HEK293 (cell line): Measurements from ENCODE around the gene TSPAN14.

ENCODE experiments used
- CTCF ChIA-PET: fragments of 350-600 bp; formaldehyde crosslinking; extraction: SDS; loops from one replicate; lab custom pipeline; 2021; ENCODE audit warnings: antibody characterized with exemption; lab: Yijun Ruan, JAX
- POLR2A ChIA-PET: fragments of 300-600 bp; formaldehyde crosslinking; extraction: SDS; loops from one replicate; lab custom pipeline; 2020; ENCODE audit warnings: antibody characterized with exemption, inconsistent platforms; lab: Yijun Ruan, JAX
- H3K27ac ChIP-seq: fragments of 200-500 bp; sonication (Bioruptor generic); 2 replicates; pipeline ENCODE4 v1.5.1; 2014; ENCODE audit warnings: low read depth, low read length, control low read depth, inconsistent platforms; ENCODE audit errors: extremely low read depth
- H3K36me3 ChIP-seq, 2 experiments: fragments of 200-500 bp in 1 of 2; sonication (Bioruptor generic) in 1 of 2; 1 replicate in 1 of 2; 2 replicates in 1 of 2; pipeline ENCODE4 v1.5.1; 2014 to 2017; ENCODE audit warnings: inconsistent platforms in 2 of 2, low read length in 2 of 2; ENCODE audit not compliant: control insufficient read depth in 2 of 2, insufficient read depth in 1 of 2
- H3K4me1 ChIP-seq: fragments of 200-500 bp; sonication (Bioruptor generic); 2 replicates; pipeline ENCODE4 v1.5.1; 2014; ENCODE audit warnings: mild to moderate bottlenecking, low read length, inconsistent platforms; ENCODE audit not compliant: control insufficient read depth, insufficient read depth
- H3K4me3 ChIP-seq: 2 replicates; pipeline ENCODE4 v1.5.1; 2011; ENCODE audit warnings: low read depth, mild to moderate bottlenecking, control low read depth, low read length, moderate library complexity
- H3K9me3 ChIP-seq: fragments of 200-500 bp; sonication (Bioruptor generic); 2 replicates; pipeline ENCODE4 v1.5.1; 2014; ENCODE audit warnings: low read depth, low read length, inconsistent platforms; ENCODE audit not compliant: control insufficient read depth, insufficient read depth
- BCL11A ChIP-seq: fragments of 450-650 bp; formaldehyde crosslinking; IDR thresholded peaks from 2 replicates; pipeline ENCODE4 v1.5.1; 2016; ENCODE audit warnings: low read depth, missing biosample characterization, missing genetic modification characterization
- KLF10 ChIP-seq: fragments of 450-650 bp; IDR thresholded peaks from 2 replicates; pipeline ENCODE4 v1.5.1; 2018; ENCODE audit warnings: missing biosample characterization, mild to moderate bottlenecking, missing genetic modification characterization
- KLF8 ChIP-seq: fragments of 450-650 bp; formaldehyde crosslinking; IDR thresholded peaks from 2 replicates; pipeline ENCODE4 v1.5.1; 2016; ENCODE audit warnings: missing biosample characterization, missing genetic modification characterization
- ZFP37 ChIP-seq: fragments of 450-650 bp; formaldehyde crosslinking; IDR thresholded peaks from 2 replicates; pipeline ENCODE4 v1.5.1; 2016; ENCODE audit warnings: missing biosample characterization, missing genetic modification characterization
- ZNF121 ChIP-seq: fragments of 450-650 bp; formaldehyde crosslinking; IDR thresholded peaks from 2 replicates; pipeline ENCODE4 v1.5.1; 2016; ENCODE audit warnings: missing biosample characterization, missing genetic modification characterization
- ZNF146 ChIP-seq: fragments of 450-650 bp; formaldehyde crosslinking; IDR thresholded peaks from 2 replicates; pipeline ENCODE4 v1.5.1; 2016; ENCODE audit warnings: missing biosample characterization, missing genetic modification characterization
- ZNF341 ChIP-seq: fragments of 450-650 bp; formaldehyde crosslinking; IDR thresholded peaks from 2 replicates; pipeline ENCODE4; 2016; ENCODE audit warnings: low read depth, missing biosample characterization, missing genetic modification characterization
- ZNF394 ChIP-seq: fragments of 450-650 bp; formaldehyde crosslinking; IDR thresholded peaks from 2 replicates; pipeline ENCODE4 v1.5.1; 2016; ENCODE audit warnings: missing biosample characterization, missing genetic modification characterization, mild to moderate bottlenecking, moderate library complexity, borderline replicate concordance
- ZNF416 ChIP-seq: fragments of 450-650 bp; formaldehyde crosslinking; IDR thresholded peaks from 2 replicates; pipeline ENCODE4 v1.5.1; 2016; ENCODE audit warnings: missing biosample characterization, missing genetic modification characterization
- TF ChIP-seq, protein P1 (sequence below): fragments of 450-650 bp; formaldehyde crosslinking; IDR thresholded peaks from 2 replicates; pipeline ENCODE4 v1.5.1; 2016; ENCODE audit warnings: missing biosample characterization, missing genetic modification characterization
- TF ChIP-seq, protein P2 (sequence below): fragments of 450-650 bp; formaldehyde crosslinking; IDR thresholded peaks from 2 replicates; pipeline ENCODE4 v1.5.1; 2016; ENCODE audit warnings: missing biosample characterization, missing genetic modification characterization
- TF ChIP-seq, protein P3 (sequence below): IDR thresholded peaks from 2 replicates; pipeline ENCODE4 v1.6.1; 2011; ENCODE audit warnings: mild to moderate bottlenecking, low read depth, low read length, borderline replicate concordance
- TF ChIP-seq, protein P4 (sequence below): fragments of 450-650 bp; formaldehyde crosslinking; IDR thresholded peaks from 2 replicates; pipeline ENCODE4 v1.5.1; 2016; ENCODE audit warnings: missing biosample characterization, missing genetic modification characterization, borderline replicate concordance

The TSPAN14 gene

DNA sequence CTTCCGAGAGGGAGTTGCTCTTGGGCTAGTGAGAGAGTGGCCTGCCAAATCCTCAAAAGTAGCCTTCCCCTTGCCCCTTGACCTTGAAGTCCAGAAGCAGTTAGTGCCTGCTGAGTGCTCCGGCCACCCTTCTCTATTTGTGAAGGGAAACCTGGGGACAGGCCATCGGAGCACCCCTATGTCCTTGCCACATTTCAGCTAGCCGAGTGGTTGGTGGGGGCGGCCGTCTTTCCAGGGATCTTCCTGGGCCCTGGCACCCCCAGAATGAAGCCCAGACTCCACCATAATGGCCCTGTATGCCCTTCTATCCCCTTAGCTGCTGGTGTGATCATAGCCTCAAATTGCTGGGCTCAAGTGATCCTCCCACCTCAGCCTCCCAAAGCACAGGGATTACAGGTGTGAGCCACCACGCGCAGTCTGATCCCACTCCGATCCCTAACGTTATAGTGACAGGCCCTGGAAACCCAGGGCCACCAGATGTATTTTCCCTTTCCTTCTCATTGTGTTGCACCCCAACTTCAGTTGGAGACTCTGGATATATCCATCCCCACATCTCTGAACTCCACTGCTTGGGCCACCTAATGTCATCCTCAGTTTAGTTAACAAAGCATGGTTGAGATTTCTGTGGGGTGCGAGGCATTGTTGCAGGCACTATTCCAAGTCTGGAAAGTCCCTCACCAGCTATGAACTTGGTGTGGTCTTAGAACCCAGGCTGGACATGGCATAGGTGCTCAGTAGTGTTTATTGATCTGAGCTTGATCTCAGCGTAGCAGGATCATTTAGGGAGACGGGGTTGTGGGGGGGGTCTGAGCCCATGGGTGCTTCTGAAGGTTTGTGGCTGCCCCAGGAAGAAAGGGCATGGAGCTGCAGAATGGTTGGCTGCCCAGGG, 1.6 kb downstream of the TSPAN14 start:
- ChIA-PET CTCF (interaction anchor here (0.5 to 2.1 kb wide), 5 partner anchors 49 to 1465 kb away, joined by 3 to 20 read pairs (median 4); no protein-coding TSS in a partner anchor), POLR2A (no interaction called here)
- H3K9me3 ChIP-seq = no peaks in the 10 kb centered on the region
- TF ChIP-seq KLF10 (tag by site-specific recombination) (no peak), ZNF416 (tag by site-specific recombination) (no peak)
- TF ChIP-seq, protein P1, sequence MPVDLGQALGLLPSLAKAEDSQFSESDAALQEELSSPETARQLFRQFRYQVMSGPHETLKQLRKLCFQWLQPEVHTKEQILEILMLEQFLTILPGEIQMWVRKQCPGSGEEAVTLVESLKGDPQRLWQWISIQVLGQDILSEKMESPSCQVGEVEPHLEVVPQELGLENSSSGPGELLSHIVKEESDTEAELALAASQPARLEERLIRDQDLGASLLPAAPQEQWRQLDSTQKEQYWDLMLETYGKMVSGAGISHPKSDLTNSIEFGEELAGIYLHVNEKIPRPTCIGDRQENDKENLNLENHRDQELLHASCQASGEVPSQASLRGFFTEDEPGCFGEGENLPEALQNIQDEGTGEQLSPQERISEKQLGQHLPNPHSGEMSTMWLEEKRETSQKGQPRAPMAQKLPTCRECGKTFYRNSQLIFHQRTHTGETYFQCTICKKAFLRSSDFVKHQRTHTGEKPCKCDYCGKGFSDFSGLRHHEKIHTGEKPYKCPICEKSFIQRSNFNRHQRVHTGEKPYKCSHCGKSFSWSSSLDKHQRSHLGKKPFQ (tag by site-specific recombination) = peak; percentile 66; the same call in 1 of the 2 replicates
- TF ChIP-seq, protein P2, sequence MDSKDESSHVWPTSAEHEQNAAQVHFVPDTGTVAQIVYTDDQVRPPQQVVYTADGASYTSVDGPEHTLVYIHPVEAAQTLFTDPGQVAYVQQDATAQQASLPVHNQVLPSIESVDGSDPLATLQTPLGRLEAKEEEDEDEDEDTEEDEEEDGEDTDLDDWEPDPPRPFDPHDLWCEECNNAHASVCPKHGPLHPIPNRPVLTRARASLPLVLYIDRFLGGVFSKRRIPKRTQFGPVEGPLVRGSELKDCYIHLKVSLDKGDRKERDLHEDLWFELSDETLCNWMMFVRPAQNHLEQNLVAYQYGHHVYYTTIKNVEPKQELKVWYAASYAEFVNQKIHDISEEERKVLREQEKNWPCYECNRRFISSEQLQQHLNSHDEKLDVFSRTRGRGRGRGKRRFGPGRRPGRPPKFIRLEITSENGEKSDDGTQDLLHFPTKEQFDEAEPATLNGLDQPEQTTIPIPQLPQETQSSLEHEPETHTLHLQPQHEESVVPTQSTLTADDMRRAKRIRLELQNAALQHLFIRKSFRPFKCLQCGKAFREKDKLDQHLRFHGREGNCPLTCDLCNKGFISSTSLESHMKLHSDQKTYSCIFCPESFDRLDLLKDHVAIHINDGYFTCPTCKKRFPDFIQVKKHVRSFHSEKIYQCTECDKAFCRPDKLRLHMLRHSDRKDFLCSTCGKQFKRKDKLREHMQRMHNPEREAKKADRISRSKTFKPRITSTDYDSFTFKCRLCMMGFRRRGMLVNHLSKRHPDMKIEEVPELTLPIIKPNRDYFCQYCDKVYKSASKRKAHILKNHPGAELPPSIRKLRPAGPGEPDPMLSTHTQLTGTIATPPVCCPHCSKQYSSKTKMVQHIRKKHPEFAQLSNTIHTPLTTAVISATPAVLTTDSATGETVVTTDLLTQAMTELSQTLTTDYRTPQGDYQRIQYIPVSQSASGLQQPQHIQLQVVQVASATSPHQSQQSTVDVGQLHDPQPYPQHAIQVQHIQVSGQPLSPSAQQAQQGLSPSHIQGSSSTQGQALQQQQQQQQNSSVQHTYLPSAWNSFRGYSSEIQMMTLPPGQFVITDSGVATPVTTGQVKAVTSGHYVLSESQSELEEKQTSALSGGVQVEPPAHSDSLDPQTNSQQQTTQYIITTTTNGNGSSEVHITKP (tag by site-specific recombination) = peak; percentile 27; the same call in 1 of the 2 replicates
- H3K27ac ChIP-seq = no peak overlapping the region
- H3K36me3 ChIP-seq = no peaks in the 10 kb centered on the region
- peak overlapping the region; percentile 71 for H3K4me3 ChIP-seq
- H3K4me1 ChIP-seq = no peaks in the 10 kb centered on the region; the same call in 1 of the 2 replicates

DNA sequence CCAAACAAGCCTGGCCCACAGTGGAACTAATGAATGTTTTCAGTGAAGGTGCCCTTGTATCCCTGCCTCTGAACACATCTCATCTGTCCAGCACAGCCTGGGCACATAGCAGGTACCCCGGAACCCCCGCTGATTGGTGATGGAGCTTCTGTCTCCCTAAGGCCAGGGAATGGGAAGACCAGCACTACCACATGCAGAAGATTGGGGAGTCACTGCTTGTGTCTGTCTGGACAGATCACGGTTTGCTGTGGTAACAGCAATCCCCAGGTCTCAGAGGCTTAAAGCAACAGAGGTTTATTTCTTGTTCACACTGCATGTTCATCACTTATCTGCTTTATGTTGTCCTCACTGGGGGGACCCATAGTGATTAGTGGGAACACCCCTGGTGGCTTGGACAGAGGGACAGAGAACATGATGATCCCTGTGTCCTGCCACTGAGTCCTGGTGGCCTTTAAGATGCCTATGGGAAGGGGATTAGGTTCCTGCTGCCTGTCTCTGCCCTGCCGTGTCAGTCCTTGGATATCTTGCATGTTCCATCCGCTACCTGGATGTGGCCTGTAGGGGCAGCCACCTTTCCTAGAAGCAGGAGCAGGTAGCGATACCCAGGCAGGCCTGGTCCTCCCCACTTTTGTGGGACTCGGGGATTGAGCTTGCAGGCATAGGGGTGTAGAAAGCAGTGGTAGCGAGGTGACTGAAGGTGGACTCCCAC, 3.6 kb downstream of the TSPAN14 start:
- TF ChIP-seq, protein P2 (tag by site-specific recombination) = 0 out of 2 replicates have a peak, but pooled peaks have one; percentile 15
- TF ChIP-seq, protein P3, sequence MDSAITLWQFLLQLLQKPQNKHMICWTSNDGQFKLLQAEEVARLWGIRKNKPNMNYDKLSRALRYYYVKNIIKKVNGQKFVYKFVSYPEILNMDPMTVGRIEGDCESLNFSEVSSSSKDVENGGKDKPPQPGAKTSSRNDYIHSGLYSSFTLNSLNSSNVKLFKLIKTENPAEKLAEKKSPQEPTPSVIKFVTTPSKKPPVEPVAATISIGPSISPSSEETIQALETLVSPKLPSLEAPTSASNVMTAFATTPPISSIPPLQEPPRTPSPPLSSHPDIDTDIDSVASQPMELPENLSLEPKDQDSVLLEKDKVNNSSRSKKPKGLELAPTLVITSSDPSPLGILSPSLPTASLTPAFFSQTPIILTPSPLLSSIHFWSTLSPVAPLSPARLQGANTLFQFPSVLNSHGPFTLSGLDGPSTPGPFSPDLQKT = no peak
- H3K27ac ChIP-seq = no peak overlapping the region
- no peak overlapping the region for H3K4me3 ChIP-seq
- ChIA-PET POLR2A (no interaction called here), CTCF (interaction anchor here (1.5 to 2.1 kb wide), 4 partner anchors 13 to 205 kb away, joined by 4 to 20 read pairs (median 8); no protein-coding TSS in a partner anchor)
- peaks cover 4% of the 10 kb centered on the region for H3K4me1 ChIP-seq
- H3K36me3 ChIP-seq = no peaks in the 10 kb centered on the region
- H3K9me3 ChIP-seq = no peaks in the 10 kb centered on the region

DNA sequence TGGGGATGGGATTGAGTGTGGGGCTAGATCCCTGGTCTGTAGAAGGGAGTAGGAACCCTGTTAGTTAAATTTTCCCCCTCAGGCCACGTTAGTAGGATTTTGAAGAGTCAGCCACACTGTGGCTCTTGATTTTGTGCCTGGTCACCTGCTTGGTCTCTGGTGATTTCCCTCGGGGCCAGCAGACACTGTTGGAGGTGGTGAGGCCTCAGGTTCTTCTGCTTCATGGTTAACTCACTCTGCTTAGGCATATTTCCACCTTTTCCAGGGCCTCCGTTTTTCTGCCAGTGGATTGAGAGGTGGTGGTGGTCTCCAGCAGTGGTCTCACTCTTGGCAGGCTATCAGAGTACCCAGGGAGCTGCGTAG, 4.1 kb downstream of the TSPAN14 start:
- ChIA-PET POLR2A (no interaction called here), CTCF (interaction anchor here (1.8 to 2.0 kb wide), 2 partner anchors 13 to 48 kb away, joined by 4 to 11 read pairs; no protein-coding TSS in a partner anchor)
- no peak for TF ChIP-seq ZNF341 (tag by site-specific recombination)
- TF ChIP-seq, protein P4, sequence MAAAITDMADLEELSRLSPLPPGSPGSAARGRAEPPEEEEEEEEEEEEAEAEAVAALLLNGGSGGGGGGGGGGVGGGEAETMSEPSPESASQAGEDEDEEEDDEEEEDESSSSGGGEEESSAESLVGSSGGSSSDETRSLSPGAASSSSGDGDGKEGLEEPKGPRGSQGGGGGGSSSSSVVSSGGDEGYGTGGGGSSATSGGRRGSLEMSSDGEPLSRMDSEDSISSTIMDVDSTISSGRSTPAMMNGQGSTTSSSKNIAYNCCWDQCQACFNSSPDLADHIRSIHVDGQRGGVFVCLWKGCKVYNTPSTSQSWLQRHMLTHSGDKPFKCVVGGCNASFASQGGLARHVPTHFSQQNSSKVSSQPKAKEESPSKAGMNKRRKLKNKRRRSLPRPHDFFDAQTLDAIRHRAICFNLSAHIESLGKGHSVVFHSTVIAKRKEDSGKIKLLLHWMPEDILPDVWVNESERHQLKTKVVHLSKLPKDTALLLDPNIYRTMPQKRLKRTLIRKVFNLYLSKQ = no peak
- no peak for TF ChIP-seq ZNF121 (tag by site-specific recombination)
- no peak for TF ChIP-seq ZFP37
- TF ChIP-seq ZNF394 (tag by site-specific recombination) = no peak
- TF ChIP-seq KLF8 (tag by site-specific recombination) = no peak
- no peak for TF ChIP-seq BCL11A (tag by site-specific recombination)
- TF ChIP-seq ZNF146 = no peak
- no peaks in the 10 kb centered on the region for H3K9me3 ChIP-seq
- H3K27ac ChIP-seq = no peak overlapping the region
- no peak overlapping the region for H3K4me3 ChIP-seq
- no peaks in the 10 kb centered on the region for H3K36me3 ChIP-seq
- H3K4me1 ChIP-seq = peaks cover 4% of the 10 kb centered on the region
